Pons (tissue), 1 donor: ENCODE results near the gene FMOD.
"Not testable (repeated sequence)": the region's sequence is repeated elsewhere in the genome, so short reads cannot be mapped to it uniquely, and the experiment has no call there.

Source experiments
- DNase-seq: peaks from one replicate; pipeline ENCODE4 v3.0.0-alpha.2; 2016; ENCODE audit warnings: low spot score

The FMOD gene

DNA sequence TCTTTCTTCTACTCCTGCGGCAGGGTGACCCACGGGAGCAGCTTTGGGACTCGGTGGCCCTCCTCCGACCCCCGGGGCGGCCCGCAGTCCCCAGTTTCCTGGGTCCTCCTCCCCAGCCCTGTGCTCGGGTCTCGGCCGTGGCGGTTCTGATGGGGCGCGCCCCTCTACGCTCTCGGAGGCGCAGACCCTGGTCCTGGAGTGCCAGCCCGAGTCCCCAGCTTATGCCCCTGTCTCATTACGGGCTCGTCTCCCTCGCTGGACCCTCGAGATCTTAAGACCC lies 45.2 kb downstream of the FMOD start:
- DNase-seq = peak; percentile 8

DNA sequence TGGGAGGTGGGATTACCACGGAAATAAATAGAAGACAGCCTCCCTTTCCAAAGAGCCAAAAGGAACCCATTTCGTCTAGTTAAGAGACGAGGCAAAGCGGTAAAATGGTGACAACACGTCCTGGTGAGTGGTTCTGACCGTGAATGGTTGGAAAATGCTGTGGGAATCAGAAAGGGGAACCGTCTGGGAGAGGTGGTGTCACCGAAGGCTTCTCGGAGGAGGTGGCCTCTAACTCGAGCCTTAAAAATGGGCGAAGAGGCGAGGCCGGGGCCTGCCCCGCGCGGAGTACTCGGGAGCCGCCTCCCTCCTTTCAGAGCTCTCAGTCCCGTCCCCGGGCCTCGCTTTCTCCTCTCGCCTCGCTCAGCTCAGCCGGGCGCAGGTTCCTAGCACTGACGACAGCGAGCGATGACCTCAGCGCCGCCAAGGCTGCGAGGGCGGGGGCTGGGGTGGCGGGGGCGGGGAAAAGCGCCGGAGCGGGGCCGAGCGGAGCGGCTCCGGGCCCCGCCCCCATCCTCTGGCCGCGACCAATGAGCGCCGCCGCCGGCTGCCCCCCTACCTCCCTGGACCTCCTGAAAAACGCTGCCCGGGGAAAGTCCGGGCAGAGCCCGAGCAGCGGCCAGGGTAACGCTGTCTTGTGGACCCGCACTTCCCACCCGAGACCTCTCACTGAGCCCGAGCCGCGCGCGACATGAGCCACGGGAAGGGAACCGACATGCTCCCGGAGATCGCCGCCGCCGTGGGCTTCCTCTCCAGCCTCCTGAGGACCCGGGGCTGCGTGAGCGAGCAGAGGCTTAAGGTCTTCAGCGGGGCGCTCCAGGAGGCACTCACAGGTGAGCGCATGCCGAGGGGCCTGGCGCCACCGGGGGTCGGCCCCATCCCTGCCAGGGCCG lies 45.8 kb downstream of the FMOD start, which contains the start of gene BTG2:
Gene BTG2, plus strand, starts transcription at position 601 of the 890 bp plus-strand sequence. Its CDS starts 88 bp downstream, at position 689.
- peak; percentile 93 for DNase-seq

DNA sequence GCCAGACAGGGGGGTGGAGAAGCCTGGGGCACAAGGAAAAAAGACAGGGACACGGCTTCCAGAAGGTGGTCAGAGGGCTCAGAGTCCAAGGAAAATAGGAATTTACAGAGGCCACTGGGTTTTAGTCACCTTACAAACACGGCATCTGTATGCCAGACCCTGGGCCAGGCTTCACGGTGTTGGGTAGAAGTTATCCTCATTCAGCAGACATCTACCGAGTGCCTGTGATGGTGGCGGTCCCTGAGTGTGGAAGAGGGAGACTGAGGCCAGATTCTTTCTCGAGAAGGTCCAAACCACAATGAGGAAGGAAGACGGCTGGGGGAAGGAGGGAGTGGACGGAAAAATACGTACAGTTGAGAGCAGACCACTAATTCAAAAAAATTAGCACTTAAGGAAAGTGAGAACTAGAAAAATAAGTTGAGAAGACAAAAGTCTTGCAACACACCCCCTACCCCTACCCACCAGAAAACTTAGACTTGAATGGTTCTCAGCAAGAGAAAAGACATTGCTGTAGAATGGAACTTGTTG lies 46.5 kb downstream of the FMOD start:
- DNase-seq = peak; percentile 54

DNA sequence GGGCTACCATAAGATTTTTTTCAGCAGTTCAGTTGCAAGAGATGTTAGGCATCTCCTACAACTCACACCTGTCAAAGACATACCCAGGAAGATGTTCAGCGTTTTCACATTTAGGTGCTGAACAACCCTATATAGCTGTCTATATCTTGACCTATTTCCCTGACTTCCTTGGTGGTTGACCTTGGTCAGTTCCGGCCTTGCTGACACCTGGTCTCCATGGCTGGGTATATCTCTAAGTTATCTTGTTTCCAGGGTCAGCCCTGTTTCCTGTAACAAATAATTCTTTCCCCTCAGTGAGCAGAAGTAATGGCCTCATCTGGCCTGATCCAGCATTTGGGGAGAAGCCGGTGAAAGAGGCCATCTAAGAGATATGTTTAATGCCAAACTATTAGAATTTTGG lies 48.0 kb downstream of the FMOD start:
- DNase-seq = no peak

DNA sequence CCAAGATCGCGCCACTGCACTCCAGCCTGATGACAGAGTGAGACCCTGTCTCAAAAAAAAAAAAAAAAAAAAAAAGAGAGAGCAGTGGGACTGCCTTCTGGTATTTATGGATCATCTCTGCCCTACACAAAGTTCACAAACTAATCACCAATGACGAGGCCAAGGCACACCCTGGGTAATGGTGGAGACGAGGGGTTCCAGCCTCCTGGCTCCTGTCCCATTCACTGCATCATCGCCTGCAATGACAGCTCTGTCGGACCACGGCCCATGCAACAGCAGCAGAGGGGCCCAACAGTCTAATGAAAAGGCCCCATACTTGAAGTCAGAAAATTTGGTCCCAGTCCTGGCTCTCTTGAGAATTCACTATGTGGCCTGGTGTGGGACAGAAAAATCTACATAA lies 48.5 kb downstream of the FMOD start:
- DNase-seq = no peak

DNA sequence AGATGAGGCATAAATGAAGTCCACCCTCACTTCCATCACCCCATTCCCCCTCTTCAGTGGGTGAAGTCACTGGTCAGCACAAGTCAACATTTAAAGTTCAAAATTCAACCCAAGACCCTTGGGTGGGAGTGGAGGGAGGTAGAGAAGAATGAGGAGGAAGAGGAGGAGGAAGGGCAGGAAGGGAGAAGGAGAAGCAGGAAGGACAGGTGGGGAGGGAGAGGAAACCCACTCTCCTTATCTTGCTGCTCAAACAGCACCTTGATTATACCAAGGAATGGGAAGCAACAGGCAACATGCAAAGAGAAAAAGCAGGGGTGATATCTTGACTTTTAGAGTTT lies 49.6 kb downstream of the FMOD start:
- no peak for DNase-seq

DNA sequence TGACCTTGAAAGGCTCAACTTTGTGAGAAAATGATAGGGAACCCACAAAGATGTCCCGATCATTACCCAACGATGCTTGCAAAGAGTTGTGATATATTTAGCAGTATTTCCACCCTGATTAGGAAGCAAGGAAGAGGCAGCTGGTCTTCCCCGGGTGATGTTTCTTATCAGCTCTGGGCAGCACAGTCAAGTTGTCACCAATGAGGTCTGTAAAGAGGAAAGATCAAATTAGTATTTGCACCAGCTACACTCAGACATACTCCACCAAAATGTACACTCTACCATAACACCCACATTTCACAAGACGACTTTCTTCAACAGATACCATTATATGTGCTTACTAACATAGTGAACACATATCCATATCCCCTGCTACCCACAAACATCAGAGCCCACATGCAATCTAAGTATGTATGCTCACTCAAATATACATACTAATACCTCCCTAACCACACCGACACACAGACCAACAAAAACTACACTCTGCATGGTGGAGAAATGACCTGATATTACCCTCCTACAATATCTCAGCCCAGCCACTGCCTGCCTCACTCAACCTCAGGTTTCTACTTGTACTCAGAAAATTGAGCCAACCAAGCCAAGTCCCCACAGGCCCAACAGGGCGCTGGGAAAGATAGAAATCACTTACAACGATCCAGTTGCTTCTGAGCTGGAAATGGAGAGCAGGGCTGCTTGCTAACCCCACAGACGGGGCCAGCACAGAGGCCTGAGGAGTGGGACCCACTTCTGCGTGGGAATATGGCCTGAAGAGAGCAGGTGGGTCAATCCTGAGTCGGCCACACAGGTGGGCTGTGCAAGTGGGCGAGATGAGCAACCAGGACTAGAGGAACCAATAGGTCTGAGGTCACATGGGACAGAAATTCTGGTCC lies 50.2 kb downstream of the FMOD start:
- DNase-seq = no peak

DNA sequence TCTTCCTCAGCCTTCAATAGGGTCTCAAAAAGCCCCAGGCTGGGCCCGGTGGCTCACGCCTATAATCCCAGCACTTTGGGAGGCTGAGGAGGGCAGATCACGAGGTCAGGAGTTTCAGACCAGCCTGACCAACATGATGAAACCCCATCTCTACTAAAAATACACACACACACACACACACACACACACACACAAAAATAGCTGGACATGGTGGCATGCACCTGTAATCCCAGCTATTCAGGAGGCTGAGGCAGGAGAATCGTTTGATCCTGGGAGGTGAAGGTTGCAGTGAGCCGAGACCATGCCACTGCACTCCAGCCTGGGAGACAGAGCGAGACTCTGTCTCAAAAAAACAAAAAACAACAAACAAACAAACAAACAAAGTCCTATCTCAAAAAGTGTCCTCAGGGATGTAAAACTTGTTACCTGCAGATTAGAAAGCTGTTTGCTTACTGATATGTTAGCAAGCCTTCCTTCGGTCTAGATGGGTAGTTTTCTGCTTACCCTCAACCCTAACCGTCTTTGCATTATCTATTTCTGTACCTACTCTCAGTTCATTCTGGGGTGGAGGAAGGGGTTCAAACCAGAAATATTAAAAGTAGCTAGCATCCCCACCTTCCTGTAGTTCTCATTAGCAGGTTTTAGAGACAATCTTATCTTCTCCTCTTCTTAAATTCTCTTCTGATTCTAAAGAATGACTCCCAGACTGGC lies 51.0 kb downstream of the FMOD start:
- DNase-seq = not testable (repeated sequence)

DNA sequence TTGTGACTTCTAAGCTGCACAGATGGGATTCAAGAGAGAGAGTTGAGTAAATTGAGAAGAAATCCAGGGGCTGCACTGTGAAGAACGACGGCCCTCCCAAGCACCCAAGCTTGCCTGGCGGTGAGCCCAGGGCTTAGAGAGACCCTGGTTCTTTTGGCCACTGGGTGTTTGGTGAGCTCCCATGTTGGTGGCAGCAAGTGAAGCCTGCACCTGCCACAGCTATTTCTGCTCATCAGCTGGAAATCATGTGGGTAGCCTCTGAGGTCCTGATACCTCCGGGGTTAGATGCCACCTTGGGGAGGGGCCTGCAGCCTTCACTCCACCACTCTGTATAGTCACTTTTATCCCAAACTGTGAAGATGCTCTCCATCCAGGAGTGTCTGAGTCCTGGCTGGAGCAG lies 51.8 kb downstream of the FMOD start:
- DNase-seq = no peak

DNA sequence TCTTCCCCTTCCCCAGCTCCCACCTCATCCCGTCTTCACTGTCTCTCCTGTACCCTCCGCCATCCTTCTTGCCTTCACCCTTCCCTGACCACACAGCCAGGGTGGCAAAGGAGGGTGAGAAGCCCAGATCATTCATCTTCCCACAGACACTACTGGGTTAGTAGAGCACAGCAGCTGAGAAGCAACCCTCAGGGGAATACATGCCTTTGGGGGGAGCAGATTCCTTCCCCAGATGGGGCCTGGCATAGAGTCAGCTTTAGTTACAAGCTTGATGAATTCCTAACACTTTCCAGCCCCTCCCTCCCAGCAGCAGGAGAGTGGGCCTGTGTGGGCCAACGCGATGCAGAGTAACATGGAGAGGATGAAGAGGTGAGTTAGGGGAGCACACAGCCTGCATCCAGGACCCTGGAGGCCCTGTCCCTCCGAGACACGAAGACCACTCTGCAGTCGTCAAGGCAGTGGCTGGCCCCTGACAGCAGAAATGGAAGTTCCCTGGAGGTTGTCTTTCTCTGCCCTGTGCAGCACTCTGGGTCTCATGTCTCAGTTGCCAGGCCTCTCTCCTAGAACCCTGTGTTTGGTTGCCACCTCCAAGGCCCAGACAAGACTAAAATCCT lies 54.4 kb downstream of the FMOD start:
- no peak for DNase-seq

DNA sequence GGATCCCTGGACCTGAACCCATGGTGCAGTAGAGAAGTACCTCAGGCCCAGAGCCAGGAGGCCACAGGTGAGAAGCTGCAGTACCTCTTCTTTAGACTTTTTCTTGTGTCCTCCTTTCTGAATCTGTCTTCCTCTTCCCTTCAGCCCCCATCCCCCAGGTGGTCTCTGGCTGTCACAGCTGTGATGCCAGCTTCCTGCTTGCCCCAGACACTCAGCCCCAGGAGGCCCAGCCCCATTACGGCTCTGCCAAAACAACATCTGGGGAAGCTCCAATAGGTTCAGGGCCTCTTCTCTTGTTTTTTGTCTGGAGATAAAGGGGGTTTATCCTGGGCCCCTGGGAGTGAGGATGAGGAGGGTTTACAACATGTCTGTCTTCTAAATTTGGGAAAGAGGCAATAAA lies 55.1 kb downstream of the FMOD start:
- DNase-seq = no peak

DNA sequence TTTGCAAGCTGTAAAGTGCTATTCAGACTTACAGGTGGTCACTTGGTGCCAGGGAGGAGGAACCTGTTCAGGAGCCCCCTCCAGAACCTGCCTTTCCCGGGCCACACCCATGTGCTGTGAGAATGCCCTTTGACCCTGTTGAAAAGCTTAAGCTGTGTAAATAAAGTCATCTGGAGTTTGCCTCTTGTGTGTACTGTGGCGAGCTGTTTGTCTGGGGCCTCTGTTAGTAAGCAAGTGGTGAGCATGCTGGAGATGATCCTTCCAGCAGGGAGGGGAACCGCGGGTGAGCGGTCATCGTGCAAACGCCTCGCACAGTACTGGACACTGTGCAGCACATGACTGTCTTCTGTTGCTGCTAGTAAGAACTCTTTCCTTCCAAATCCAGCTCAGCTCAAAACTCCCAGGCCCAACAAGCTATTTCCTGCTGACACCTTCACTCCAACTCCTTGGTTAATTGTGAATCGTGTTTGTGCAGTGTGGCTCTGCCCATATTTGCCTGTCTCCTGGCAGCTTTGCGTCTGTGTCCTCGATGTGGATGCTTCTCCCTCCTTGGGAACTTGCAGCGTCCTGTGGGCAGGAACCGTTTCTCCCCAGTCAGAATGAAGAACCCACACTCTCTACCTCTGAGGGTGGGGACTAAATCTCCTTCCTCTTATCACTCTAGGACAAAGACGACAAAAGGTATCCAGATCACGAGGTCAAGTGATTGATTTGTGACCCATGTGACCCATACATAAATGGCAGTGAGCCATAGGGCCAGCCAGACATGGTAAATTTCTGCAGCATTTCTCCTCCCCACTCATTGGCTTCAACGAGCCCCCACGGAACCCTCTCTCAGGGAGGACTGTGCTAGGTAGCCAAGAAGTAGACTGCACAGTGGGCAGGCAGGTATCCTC lies 59.5 kb downstream of the FMOD start:
- DNase-seq = peak; percentile 44
